A673 (cell line): ENCODE measurements around the gene PPP1CA.

ENCODE experiments used
- CTCF ChIP-seq: fragments of 300-800, 200-600 bp; sonication (generic); conservative IDR thresholded peaks from 2 replicates; pipeline ENCODE4 v1.5.1; 2017; ENCODE audit warnings: low read depth, mild to moderate bottlenecking, antibody characterized with exemption, low read length, moderate library complexity, mixed read lengths
- EZH2 ChIP-seq: fragments of 200-600 bp; sonication (generic); IDR thresholded peaks from 2 replicates; pipeline ENCODE4 v1.6.1; 2017; ENCODE audit warnings: borderline replicate concordance, low read depth, mild to moderate bottlenecking, mixed read lengths, antibody characterized with exemption, low read length; ENCODE audit not compliant: poor library complexity, severe bottlenecking

DNA sequence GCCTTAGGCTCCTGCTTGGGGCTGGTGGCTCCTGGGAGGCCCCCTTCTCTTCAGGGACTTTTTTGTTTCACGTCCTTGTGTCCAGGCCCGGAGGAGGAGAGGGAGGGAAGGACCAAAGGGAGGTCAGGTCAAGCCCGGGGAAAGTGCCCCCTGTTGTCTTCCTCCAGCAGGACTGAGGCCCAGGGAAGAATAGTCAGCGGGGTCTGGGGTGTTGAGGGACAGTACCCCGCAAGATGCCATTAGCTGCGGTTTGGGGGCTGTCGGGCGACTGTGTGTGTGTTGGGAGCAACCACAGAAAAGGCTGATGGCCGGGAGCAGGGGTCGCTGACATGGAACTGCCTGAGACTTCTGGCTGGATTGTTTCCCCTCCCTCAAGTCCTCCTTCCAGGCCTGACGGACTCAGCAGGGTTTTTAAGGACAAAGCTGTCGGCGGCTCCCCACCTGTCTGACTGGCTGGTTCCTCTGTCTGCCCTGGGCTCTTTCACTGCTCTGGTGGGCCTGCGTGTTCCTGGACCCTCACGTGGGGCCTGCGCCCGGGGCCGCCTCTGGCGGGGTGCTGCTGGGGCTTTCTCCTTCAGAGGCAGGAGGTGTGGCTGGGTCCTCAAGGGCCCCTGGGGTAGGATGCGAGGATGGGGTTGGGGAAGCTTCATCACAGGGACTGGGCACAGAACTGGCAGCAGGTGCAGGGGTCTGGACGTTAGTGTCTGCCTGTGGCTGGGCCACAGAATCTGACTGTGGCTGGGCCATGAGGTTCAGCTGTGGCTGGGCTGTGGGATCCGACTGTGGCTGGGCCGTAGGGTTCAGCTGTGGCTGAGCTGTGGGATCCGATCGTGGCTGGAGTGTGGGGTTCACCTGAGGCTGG, 49.4 kb upstream of the PPP1CA start:
- TF ChIP-seq CTCF (no peak), EZH2 (no peak)
